Adipose tissue (tissue), 3 donors: ENCODE results near the gene IER2. TPM values are rescaled to one million over a fixed set of nuclear protein-coding genes. Genes with fewer than 3 reads are reported as not detected.

ENCODE experiments used
- H3K27ac ChIP-seq: one replicate; pipeline ENCODE4 v1.5.1; 2013; ENCODE audit warnings: low read depth, low read length
- WGBS, 3 donors: extraction: QIAGEN DNeasy Blood & Tissue Kit; methylation state at CpG; one replicate each; pipeline ENCODE4 v1.1.7; 2013; 5-methylcytosine and 5-hydroxymethylcytosine counted together
- polyA plus RNA-seq, 3 donors: library from polyadenylated mRNA; stranded (reverse); fragments of 200-250 nt; gene quantifications; one replicate each; pipeline ENCODE4 v1.2.3, GENCODE V29; 2013
- donor health status: healthy with polysubstance abuse.
- donor health status: Bipolar disorder and iron deficiency.
- donor health status: healthy.

IER2 gene
- polyA plus RNA-seq: 100 to 1,000 TPM in 2 of 3 donors, 10 to 100 TPM in 1; 65.5 to 532 (median 190) TPM

DNA sequence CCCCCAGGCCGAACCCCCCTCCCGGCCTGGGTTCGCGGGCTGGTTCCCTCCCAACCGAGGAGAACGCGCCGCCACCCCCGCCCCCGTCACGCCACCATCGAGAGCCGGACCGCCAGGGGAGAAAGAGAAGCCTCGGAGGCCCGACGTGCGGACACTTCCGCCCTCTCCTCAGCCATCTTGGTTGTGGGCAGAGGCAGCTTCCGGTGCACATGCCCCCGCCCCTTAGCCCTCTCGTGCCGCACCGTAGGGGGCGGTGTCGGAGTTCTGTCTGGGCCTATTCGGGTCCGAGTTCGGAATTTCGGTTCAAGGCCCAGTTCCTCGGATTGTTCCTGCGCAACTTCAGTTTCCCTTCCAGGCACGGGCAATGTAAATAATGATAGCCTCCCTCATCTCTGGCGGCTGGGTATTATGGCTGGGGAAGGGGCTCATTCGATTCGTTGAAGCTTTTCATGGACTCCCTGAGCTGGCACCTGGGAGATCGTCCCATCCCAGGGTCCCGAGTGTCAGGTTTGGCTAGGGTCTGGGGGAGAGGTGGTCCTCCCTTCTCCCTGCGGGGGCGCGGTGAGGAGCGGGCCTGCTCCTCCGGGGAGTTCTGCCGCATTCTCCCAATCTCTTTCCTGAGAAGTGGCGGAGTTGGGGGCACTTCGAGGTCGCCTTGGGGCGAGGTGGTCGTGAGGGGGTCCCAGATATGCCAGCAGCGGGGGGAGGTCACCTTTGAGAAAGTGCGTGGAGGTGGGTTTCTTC, at the start of gene IER2, which contains the start of gene STX10:
Gene IER2 (plus strand): TSS at position 225 of the 744 bp plus-strand sequence. CDS start 2,776 bp downstream, outside the sequence.
Gene STX10 (minus strand): TSS at position 189 of the 744 bp plus-strand sequence. CDS start 202 bp downstream, outside the sequence.
- 0% methylated on average over 49 to 51 of the region's 51 CpGs for WGBS, 3 donors
- peak within 1 kb of the TSS; percentile 96 for H3K27ac ChIP-seq

GRCh38 chr19:13100841-13101589, 49.2 kb upstream of the IER2 start:
- 45 to 56% (median 48%) methylated on average over 13 to 18 of the region's 18 CpGs for WGBS, 3 donors
- no peak overlapping the region for H3K27ac ChIP-seq

DNA sequence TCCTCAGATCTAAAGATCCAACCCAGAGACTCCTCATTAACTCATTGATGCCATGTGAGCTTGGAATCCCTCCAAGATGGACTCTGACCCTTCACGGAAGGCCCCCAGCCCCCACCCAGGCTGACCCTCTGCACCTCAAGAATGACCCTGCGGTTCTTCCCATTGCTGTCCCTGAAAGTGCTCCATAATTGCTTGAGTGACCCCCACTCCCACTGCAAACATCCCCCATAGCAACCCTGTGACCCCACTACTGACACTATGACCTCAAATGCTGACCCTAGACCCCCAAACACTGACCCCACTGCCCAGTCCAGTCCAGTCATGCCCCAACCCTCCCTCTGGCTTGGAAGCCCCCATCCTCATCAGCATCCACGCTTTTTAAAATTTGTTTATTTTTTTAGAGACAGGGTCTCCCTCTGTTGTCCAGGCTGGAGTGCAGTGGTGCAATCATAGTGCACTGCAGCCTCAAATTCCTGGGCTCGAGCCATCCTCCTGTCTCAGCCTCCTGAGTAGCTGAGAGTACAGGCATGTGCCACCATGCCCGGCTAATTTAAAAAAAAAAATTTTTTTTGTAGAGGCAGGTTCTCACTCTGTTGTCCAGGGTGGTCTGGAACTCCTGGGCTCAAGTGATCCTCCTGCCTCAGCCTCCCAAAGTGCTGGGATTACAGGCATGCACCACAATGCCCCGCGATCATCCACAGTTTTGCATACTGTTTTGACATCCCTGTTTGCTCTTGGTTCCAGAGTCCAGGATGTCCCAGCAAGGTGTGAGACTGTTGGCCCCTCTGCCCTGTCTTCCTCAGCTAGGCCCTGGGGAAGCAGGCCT, 48.4 kb upstream of the IER2 start:
- peak overlapping the region; percentile 80 for H3K27ac ChIP-seq
- 37 to 59% (median 51%) methylated on average over 7 of the region's 7 CpGs for WGBS, 3 donors

- peak overlapping the region; percentile 80 for H3K27ac ChIP-seq
- WGBS, 3 donors: 5 to 17% (median 12%) methylated on average over 7 of the region's 7 CpGs
These were observed 47.9 kb upstream of the IER2 start for GRCh38 chr19:13102416-13102665.

DNA sequence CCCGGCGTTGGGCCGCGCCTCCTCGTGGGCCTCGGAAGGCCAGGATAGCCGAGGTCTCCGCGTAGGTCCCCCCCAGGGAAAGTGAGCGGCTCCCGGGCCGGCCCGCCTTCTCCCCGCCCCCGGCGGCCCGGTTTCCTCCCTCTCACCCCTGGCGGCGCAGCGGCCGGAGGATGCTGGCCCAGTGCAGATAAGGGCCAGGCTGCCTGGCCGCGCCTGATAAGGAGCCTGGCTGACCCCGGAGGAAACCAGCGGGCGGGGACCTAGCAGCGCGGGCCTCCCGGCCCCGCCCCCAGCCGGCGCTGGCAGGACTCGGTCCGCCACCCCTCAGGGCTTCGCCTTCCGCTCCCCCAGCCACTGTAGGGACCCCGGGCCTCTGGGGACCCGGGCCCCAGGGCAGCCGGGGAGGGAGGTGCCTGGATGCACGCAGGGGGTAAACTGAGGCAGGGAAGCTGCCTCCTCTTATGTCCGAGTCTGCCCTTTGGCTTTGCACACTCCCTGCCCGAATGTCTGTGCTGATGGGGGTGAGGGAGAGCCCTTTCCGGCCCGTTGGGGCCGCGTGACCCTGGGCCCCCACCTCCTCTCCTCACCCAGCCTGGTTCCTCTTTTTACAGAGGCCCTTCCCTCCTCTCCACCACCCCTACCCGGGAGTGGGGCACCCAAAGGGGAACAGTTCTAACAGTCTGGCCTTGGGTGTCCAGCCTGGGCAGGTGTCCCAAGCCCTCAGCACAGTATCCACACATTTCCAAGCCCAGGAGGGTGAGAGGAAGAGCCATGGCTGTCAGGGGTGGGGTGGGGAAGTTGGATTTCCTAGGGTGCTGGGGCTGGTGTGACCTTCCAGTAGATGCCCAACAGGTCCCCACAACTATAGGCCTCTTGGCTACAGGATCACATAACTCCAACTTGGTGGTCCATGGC, 47.3 kb upstream of the IER2 start, which contains the start of gene LYL1:
Gene LYL1 (minus strand): TSS at position 193 of the 915 bp plus-strand sequence. CDS start 1,687 bp downstream, outside the sequence.
- WGBS, 3 donors: 2 to 6% (median 2%) methylated on average over 40 to 47 of the region's 47 CpGs

GRCh38 chr19:13103581-13104359, 46.4 kb upstream of the IER2 start:
- 42 to 84% (median 56%) methylated on average over 12 to 13 of the region's 13 CpGs for WGBS, 3 donors
- H3K27ac ChIP-seq: peak overlapping the region; percentile 28

More for the DNA sequence above, 47.3 kb upstream of the IER2 start, which contains the start of gene LYL1:
- H3K27ac ChIP-seq: peak within 1 kb of the TSS; percentile 80

DNA sequence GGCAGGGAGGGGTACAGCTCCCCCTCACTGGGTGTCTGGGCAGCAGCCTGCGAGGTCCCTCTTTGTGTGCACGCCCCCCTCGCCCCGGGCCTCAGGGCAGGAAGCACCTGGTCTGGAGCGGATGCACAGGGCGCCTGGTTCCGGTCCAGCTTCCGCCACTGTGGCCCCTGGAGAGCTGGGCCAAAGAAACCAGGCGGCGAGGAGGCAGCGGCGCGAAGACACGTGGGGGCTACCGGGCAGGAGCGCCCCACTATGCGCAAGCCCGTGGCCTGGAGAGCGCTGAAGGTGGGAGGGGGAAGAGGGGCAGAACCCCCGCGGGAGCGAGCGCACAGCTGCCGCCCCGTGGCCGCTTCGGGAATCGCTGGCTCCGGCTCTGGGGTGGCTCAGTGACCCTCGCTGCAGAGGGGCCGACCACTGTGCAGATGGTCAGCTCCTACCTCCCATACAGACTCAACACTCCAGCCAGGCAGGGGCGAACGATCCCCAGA, 45.8 kb upstream of the IER2 start:
- no peak overlapping the region for H3K27ac ChIP-seq
- 28 to 42% (median 33%) methylated on average over 25 to 33 of the region's 33 CpGs for WGBS, 3 donors

GRCh38 chr19:13104848-13105711, 45.1 kb upstream of the IER2 start:
- no peak overlapping the region for H3K27ac ChIP-seq
- WGBS, 3 donors: 40 to 82% (median 47%) methylated on average over 28 to 29 of the region's 29 CpGs

GRCh38 chr19:13109361-13110098, 40.7 kb upstream of the IER2 start:
- H3K27ac ChIP-seq: no peak overlapping the region
- 92 to 95% (median 94%) methylated on average over 30 of the region's 30 CpGs for WGBS, 3 donors

DNA sequence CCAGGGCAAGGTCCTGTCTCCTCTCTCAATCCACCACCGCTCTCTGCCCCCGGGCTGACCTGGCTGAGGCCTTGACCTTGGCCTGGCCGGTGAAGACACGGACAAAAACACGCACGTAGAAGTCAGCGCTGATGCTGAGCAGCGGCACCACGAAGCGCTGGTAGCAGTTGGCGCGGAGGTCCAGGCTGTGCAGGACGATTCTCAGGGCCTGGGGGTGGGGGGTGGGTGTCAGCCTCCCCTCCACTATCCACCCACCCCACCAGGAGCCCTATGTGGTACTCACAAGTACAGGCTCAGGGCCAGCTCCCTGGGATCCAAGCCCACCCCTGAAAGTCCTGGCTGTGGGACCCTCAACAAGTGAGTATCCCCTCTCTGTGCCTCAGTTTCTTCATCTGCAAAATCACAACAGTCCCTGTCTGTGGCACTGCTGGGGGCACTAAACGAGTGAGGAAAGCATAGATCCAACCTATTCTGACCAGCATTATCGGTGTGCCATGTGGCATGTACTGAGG, 40.1 kb upstream of the IER2 start:
- no peak overlapping the region for H3K27ac ChIP-seq

GRCh38 chr19:13112555-13112954, 37.7 kb upstream of the IER2 start:
- 94 to 98% (median 94%) methylated on average over 7 to 10 of the region's 10 CpGs for WGBS, 3 donors
- H3K27ac ChIP-seq: no peak overlapping the region

More for the DNA sequence above, 40.1 kb upstream of the IER2 start:
- 86 to 92% (median 92%) methylated on average over 15 of the region's 15 CpGs for WGBS, 3 donors

GRCh38 chr19:13115936-13116281, 34.3 kb upstream of the IER2 start:
- WGBS, 3 donors: 1 to 4% (median 1%) methylated on average over 18 of the region's 18 CpGs
- H3K27ac ChIP-seq: no peak overlapping the region

- no peak within 1 kb of the TSS for H3K27ac ChIP-seq
- 0 to 1% (median 1%) methylated on average over 51 of the region's 51 CpGs for WGBS, 3 donors
These were observed 33.7 kb upstream of the IER2 start, which contains the start of gene TRMT1 for GRCh38 chr19:13116282-13117175. TRMT1 (minus strand) TSS chr19:13116740; CDS start chr19:13116399, 341 bp downstream.

- WGBS, 3 donors: 11 to 19% (median 14%) methylated on average over 19 to 20 of the region's 20 CpGs
These were observed 32.9 kb upstream of the IER2 start for GRCh38 chr19:13117176-13117771.

More at GRCh38 chr19:13117176-13117771, 32.9 kb upstream of the IER2 start:
- no peak overlapping the region for H3K27ac ChIP-seq
